HepG2 (cell line): ENCODE measurements around the gene C18orf63.

ENCODE experiments used
- EZH2 ChIP-seq: conservative IDR thresholded peaks from 2 replicates; pipeline ENCODE4 v1.6.1; 2012; ENCODE audit warnings: mild to moderate bottlenecking, low read depth, low read length, moderate library complexity
- HNRNPK ChIP-seq: fragments of 200-400 bp; formaldehyde crosslinking; IDR thresholded peaks from 2 replicates; pipeline ENCODE4 v1.6.1; 2018; ENCODE audit warnings: low read length, low read depth, moderate library complexity, mild to moderate bottlenecking; ENCODE audit not compliant: poor library complexity, severe bottlenecking
- SP4 ChIP-seq: sonication (generic); formaldehyde crosslinking; IDR thresholded peaks from 2 replicates; pipeline ENCODE4 v1.8.1; 2023; ENCODE audit warnings: mild to moderate bottlenecking, missing genetic modification reagents
- ZSCAN9 ChIP-seq: IDR thresholded peaks from 2 replicates; pipeline ENCODE4 v1.6.1; 2016; ENCODE audit warnings: borderline replicate concordance
- TF ChIP-seq, protein P1 (sequence below): fragments of 450-650 bp; IDR thresholded peaks from 2 replicates; pipeline ENCODE4 v1.6.1; 2016
- TF ChIP-seq, protein P2 (sequence below): sonication (generic); formaldehyde crosslinking; IDR thresholded peaks from 2 replicates; pipeline ENCODE4 v1.5.1; 2020; ENCODE audit warnings: missing genetic modification reagents, mild to moderate bottlenecking, borderline replicate concordance

DNA sequence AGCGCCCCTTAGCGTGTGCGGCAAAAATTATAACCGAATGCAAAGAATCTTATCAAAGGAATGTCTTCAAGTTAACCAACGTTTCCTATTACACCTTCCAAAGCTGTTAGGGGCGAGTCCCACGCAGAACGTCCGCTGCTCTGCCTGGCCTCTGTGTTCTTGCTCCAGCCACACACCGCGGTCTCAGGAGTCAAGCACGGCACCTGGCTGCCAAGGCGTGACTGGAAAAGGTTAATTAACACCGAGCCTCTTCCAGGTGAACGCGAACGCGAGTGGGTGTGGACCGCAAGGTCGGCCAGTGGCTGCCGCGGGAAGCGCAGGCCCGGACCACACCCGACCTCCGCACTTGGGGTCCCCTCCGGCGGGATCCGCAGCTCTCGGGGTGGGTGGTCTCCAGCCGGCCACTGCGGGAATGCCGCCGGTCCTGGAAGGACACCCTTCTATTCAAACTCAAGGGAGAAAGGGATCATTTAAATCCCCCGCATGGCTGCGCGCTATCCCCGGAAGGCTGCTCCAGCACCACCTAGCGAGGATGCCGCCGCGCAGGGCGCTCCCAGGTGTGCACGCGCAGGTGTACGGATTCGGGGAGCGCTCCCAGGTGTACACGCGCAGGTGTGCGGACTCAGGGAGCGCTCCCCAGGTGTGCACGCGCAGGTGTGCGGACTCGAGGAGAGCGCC, 24.7 kb upstream of the C18orf63 start:
- no peak for TF ChIP-seq HNRNPK
- TF ChIP-seq, protein P1, sequence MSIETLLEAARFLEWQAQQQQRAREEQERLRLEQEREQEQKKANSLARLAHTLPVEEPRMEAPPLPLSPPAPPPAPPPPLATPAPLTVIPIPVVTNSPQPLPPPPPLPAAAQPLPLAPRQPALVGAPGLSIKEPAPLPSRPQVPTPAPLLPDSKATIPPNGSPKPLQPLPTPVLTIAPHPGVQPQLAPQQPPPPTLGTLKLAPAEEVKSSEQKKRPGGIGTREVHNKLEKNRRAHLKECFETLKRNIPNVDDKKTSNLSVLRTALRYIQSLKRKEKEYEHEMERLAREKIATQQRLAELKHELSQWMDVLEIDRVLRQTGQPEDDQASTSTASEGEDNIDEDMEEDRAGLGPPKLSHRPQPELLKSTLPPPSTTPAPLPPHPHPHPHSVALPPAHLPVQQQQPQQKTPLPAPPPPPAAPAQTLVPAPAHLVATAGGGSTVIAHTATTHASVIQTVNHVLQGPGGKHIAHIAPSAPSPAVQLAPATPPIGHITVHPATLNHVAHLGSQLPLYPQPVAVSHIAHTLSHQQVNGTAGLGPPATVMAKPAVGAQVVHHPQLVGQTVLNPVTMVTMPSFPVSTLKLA, result no peak
- TF ChIP-seq EZH2, result no peak
- no peak for TF ChIP-seq SP4 (CRISPR knock-in tag)
- TF ChIP-seq ZSCAN9, result no peak
- TF ChIP-seq, protein P2, sequence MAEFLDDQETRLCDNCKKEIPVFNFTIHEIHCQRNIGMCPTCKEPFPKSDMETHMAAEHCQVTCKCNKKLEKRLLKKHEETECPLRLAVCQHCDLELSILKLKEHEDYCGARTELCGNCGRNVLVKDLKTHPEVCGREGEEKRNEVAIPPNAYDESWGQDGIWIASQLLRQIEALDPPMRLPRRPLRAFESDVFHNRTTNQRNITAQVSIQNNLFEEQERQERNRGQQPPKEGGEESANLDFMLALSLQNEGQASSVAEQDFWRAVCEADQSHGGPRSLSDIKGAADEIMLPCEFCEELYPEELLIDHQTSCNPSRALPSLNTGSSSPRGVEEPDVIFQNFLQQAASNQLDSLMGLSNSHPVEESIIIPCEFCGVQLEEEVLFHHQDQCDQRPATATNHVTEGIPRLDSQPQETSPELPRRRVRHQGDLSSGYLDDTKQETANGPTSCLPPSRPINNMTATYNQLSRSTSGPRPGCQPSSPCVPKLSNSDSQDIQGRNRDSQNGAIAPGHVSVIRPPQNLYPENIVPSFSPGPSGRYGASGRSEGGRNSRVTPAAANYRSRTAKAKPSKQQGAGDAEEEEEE (CRISPR knock-in tag), result no peak; the same call in 1 of the 2 replicates
